NCI-H146 treated with DMSO at 0.1 percent for 48 hours (cell line): ENCODE results near the gene NCOR2.

Experiments used
- DNase-seq: peaks from one replicate; lab custom pipeline; 2025; ENCODE audit not compliant: unreplicated experiment; lab: John Stamatoyannopoulos, UW

Gene NCOR2

DNA sequence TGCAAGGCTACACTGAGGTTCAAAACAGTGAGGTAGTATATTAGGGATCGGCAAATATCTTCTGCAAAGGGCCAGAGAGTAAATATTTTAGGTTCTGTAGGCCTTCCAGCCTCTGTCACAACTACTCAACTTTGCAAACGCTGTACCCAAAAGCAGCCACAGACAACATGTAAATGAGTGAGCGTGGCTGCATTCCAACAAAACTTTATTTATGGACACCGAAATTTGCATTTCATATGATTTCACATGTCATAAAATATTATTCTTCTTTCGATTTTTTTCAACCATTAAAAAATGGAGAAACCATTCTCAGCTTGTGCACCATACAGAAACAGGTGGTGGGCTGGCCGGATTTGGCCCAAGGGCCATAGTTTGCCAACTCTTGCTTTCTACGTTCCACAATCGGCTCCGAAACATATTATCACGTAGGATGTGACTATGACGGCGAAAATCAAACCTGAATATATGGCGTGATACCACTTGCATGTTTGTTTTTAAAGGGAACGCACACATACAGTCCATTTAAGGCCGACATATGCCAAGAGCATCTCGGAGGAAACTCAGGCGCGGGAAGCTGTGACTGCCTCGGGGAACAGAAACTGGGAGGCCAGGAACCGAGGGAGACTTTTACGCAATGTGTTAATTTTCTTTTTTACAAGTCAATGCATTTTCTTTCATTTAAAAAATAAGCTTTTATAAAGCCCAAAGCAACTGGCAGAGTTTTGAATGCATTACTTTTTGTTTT lies 7.1 kb downstream of the NCOR2 start:
- no peak for DNase-seq

DNA sequence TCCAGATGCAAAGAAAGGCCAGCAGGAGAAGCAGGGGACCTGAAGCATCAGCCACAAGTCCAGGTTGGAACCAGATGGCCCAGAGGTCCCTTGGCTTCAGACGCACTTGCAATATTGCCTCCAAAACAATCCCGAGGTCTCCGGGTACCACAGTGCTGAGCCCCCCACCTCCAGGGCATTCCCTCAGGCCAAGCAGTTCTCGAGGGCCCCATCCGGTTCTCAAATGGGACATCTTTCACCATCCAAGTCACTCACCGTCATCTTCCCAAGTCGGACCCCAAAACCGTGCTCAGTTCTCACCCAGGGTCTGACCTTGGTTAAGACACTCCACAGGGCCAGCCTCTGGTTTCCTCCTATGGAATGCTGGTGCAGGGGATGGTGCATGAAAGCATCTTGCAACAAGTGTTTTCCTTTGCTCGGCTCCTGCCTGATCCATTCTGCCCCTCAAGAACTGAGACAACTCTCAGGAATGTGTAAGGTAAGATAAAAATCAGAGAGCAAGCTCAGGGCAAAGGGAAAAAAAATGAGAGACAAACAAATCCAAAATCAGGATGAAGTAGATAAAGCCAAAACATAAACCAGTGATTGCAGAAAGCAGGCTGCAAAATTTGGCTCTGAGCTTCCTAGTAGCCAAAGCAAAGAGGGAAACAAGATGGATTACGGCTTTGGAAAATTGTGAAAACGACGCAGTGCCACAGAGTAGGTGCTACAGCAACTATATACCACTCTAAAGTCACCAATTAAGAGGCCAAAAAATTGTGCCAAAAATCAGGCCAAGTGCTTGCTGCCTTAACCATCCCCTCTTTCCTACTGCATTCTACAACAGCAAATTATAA lies 8.0 kb downstream of the NCOR2 start:
- DNase-seq: no peak

DNA sequence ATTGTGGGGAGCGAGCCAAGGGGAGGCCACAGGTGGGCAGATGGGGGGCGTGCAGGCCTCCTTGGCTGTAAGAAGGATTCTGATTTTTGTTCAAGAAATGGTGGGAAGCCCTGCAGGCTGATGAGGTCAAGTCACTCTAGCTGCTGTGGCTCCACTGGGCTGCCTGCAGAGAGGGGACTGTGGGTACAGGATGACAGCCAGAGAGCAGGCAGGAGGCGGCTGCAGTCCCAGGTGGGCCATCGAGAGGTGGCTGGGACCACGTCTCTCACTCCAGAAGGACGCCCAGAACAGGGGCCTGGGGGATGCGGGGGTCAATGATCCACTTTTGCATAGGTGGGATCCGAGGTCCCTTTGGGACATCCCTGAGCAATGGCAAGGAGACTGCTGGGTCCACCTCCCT lies 9.1 kb downstream of the NCOR2 start:
- DNase-seq: no peak

DNA sequence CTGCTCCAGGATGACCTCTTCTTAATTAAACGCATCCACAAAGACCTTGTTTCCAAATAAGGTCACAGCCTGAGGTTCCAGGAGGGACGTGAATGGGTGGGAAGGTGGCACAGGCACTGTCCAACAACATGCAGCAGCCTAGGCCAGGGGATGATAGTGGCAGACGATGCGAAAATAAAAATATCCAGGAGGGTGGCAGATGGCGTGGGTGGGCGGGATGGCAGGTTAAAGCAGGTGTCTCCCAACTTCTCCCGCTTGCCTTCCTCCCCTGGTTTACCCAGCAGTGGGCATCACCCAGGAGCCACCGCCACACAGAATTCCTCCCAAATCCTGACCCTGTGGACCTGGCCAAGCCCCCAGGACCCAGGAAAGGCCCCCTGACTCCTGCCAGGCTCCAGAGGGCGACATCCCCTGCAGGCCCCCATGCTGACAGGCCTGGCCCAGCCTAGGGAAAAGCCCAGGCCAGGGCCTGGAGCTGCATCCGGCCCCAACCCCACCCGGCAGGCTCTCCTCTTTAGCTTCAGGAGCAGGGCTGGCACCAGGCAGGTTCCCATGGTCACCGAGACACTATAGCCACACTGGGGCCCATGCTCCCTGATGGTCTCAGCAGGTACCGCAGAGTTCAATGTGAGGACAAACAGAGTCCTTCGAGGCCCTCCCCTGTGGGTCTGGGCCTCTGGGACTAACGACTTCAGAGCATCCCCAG lies 9.7 kb downstream of the NCOR2 start:
- peak; percentile 65 for DNase-seq

DNA sequence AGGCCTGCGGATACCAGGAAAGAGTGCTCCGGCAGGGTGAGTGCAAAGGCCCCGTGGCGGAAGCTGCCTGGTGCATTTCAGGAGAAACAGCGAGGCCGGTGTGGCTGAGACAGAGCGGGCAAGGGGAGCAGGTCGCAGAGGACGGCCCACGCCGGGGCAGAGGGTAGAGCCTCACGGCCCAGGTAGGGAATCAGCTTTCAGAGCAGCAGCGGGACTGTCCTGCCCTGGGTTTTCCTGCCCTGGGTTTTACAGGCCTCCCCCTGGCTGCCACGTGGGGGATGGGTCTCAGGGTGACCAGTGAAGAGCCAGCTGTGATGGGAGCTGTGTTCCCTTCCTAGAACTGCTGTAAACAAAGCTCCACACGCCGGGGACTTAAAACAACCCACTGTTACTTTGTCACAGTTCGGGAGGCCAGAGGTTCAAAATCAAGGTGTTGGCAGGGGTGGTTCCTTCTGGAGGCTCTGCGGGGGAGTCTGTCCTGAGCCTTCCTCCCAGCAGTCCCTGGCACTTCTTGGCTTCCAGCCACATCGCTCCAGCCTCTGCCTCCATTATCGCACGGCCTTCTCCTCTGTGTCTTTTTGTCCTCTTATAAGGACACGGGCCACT lies 10.4 kb downstream of the NCOR2 start:
- DNase-seq: no peak

DNA sequence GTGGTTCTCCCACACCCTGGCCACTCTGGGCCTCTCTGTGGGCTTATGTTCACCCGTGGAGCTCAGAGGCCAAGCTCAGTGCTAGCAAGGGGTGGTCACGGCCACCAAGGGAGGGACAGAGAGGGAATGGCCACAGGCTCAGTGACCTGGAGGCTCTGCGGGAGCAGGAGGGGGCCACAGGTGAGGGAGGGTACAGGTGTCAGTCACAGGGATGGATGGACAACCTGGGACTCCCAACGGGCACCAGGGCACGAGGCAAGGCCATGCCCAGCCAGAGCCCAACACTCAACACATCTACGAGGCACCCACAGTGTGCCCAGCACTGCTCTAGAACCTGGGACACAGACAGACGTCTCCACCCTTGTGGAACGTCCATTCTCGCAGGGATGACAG lies 11.3 kb downstream of the NCOR2 start:
- no peak for DNase-seq

DNA sequence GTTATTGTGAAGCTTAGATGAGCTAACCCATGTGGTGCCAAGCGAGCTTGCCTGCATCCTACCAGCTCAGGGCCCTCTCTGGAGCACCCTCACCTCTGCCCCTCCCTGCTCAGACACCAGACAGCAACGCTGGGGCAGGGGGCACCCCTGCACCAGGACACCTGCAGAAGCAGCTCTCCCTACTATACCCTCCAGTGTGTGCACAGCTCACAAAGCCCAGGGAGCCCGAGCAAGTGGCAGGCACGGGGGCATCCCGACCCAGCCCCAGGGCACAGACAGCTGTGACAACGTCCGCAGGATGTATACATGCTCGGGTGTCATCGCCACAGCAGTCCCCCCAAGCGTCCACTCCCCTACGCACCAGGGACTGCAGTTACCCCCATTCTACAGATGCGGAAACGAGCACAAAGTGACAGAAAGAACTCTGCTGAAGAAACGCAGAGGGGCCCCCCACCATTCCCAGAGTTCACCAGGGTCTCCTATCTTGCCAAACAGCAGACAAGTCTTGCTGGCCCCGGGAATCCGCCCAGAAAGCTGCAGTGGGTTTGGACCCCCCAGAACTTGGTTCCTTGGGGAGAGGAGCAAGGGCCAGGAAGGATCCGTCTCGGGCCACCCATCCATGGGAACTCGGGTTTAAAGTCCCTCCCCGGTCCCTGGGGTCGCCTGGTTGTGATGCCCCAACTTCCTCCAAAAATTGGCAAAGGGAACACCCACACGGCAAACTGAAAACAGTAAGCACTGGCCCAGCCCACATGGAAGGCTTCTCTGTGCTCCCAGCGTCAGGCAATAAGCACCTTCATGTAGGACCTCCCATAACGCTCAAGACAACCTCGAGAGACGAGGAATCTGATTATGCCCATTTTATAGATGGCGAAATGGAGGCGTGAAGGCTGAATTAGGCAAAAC lies 12.0 kb downstream of the NCOR2 start:
- DNase-seq: no peak

DNA sequence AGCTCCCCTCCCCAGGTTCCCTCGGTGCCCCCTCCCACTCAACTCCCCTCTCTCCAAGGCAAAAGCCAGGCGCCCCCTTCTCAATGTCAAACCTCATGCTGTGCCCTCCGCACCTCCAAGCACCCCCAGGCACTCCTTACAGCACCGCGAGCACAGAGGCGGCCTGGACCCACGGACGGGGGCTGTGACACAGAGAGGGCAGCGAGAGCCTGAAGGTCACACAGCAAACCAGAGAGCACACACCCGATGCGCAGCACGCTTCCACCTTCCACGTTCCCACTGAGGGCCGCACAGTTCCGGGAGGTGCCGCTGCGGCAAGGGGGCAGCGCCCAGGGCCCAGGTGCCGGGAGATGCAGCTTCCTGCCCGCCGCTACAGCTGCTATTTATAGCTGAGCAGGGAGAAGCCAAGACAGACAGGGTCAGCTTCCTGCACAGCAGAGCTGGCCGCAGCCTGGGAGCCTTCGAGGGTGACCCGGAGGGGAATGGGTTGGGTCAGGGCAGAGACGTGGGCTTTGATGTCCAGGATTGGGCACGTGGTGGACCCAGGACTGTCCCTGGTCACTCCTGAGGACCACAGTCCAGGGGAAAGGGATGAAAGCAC lies 12.9 kb downstream of the NCOR2 start:
- no peak for DNase-seq

DNA sequence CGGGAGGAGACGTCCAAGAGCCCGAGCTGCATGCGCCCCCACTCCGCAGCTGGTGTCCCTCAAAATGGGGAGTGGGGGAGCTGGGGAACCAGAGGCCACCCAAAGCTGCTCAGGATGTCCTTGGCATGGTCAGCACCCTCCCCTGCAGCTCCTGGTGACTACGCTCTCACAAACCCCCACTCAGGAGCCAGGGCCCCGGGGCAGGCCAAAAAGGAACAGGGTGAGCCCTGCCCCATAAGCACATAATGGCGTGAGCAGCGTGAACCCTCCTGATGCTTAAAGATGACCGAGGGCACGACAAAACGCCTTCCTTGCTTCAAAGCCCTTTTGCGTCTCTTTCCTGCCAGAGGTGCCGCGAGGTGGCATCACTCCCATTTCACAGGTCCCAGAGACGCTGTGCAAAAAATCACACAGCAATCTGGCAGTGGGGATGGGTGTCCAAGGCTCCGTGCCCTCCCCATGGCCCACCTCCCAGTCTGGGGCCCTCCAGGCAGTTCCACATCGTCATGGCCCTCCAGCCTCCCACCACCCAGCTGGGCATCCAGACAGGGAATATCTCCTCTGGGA lies 13.5 kb downstream of the NCOR2 start:
- no peak for DNase-seq

DNA sequence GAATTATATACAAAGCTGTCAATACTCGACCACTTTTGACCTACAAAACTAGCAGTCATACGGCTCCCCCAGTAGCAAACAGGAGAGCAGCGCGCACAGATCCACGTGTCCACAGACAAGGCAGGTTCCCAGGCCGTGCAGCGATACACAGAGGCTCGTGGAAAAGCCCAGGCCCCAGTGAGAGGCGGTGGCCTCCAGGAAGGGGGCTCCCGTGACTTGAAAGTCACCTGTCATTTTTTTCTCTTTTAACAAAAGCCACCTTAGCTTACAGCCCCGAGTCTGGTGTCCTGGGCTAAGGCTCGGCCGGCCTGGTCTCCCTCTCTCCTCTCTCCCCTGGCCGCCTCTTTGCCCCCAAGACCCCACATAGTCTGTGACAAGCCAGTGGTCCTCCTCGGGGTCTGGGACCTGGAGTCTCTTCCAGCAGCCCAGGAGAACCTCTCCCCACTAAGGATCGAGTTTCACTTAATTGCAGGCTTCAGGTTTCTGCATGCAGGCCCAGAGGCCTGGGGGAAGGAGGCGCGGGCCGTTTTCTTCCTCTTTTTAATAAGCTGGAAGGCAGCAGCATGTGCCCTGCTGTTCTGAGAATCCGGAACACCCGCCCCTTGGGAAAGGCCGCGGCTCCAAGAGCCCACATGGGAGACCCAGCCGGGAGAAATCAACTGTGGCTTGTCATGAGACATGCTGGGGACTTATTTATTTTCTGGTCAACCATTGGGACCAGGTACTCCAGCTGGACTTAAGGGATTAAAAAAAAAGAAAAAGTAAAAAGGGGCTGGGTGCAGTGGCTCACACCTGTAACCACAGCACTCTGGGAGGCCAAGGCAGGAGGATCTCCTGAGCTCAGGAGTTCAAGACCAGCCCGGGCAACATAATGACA lies 15.9 kb downstream of the NCOR2 start:
- DNase-seq: peak; percentile 68

DNA sequence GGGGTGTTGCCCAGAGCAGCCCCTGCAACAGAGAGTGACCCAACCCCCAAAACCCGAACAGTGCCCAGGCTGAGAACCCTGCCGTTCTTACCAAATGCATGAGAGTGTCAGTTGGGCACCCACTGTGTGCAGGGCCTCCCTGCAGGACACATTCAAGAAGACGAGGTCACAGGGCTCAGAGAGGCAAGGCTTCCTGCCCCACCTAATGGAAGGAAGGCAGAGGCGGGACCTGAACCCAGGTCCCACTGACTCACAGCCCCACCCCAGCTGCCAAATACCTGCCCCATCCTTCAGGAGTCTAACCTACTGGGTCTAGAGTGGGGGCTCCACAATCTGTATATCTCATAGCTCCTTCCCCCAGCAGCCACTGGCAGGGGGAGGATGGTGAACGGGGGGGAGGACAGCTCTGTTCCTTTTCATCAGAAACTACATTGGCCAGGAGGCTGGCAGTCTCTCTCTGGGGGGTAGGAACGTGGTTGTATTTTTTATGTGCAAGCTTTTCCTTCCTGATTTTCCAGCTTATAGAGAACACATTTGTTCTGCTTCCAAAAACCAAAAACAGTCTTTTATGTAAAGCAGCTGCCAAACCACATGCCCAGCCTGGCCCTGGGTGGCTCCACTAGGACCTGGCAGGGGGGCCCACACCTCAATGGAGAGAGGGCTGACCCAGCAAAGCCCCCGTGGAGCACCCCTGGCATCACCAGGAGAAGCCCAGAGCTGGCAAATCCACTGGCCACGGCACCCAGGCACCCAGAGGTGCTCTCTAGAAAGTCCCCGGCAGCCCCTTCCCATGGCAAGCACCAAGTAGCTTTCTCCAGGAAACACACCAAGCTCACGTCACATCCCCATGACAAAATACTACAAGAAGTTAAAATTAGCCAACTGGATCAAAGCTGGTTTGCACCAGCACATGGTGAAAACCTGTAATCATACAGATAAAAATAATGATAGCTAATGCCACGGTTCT lies 17.0 kb downstream of the NCOR2 start:
- no peak for DNase-seq

DNA sequence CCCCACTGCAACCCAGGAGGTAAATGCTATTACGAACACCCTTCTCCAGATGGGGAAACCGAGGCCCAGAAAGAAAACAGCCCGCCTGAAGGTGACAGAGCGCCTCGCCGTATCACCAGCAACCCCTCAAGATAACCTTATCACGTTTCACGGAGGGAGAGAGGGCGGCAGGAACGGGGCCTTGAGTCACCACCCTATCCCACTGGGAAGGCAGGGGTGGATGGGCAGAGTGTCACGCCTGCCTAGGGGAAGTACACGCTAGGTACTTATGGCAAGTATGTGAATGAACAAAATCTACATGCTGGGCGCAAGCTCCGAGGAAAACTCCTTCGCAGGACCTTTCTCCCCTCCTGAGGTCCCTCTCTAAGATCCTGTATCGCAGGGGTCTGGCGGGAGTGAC lies 17.8 kb downstream of the NCOR2 start:
- no peak for DNase-seq

DNA sequence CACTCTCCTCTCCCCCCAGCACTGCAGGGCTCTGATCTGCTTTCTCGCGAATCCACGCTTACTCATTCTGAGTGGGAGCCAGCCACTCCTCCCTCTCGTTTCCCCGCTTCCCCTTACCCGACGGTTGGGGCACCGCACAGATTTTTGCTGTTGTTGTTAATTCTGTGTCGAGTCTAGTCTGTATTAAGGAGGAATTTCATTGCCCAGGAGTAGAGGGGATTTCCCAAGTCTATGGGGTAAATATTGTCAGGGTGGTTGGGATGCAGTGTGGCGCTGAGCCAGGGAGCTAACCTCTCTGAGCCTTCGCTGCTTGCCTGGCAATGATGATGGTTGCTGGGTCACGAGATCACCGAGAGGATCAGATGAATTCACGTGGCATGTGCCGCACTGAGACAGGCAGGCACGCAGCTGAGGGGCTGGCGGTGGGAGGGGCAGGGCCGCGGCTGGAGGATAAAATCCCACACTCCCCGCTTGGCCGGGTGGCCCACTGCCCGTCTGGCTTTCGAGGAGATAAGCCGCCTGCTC lies 18.5 kb downstream of the NCOR2 start:
- no peak for DNase-seq

DNA sequence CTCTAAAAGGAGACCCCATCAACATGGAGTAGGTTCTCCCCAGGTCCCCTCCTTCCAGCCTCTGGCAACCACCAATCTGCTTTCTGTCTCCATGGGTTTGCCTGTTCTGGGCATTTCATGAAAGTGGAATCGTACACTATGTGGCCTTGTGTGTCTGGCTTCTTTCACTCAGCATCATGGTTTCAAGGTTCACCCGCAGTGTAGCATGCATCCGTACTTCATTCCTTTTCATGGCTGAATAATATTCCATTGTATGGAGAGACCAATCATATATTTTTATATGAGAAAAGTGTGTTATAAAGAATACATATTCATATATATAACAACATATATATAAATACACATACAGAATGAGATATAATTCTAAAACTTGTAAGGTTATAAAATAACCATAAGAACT lies 19.8 kb downstream of the NCOR2 start:
- no peak for DNase-seq

DNA sequence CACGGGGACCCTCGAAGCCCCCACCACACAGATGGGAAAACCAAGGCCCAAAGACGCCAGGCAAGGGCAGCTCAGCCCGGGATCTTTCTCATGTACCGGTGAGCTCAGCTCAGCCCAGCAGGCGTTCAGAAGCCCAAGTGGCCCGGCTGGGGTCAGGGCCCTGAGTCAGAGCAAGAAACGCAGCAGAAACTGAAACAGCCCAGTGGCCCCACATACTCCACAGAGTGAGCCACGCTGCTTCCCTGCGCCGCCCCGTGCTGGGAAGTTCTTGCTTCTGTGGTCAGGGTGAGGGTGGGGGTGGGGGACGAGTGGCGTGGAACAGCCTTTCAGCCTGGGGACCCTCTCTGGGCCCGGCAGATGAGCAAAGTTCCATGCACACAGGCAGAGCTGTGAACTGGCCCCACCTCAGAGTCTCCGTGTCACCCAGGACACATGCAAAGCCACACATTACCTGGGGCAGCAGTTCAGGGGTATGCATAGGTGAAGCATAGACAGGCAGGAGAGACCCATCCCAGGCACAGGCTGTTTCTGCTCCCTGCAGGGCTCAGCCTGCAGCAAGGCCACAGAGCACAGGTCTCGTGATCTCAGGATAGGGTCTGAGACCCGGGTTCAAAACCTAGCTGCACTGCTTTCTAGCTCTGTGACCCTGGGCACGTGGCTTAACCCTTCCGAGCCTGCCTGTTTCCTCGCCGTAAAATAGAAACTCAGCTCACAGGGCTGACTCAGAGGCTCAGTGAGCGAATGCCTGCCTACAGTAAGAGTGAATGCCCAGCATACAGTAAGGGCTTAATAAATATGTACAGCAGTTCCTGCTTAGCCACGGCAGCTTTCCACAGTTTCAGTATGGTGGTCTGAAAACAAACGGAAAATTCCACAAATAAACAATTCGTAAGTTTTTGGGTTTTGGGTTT lies 21.6 kb downstream of the NCOR2 start:
- DNase-seq: no peak

DNA sequence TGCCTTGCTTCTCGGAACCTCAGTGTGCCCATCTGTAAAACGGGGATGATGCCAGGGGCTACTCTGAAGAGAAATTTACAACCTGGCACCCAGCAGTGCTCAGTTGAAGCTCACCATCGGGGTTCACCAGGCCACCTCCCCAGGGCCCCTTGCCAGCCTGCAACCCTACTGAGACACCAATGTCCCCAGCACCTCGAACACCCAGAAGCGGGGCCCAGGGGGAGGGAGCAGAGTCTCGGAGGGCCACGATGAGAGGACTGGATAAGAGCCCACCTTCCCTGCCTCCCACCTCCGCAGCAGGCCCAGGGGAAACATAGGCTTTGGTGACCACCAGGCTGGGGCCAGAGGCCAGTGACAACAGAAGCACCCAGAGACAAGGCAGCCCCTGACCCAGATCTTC lies 22.4 kb downstream of the NCOR2 start:
- no peak for DNase-seq
